Ascending aorta (tissue), 2 donors: Measurements from ENCODE around the gene INPP5A. TPM values are rescaled to one million over a fixed set of nuclear protein-coding genes. Genes with fewer than 3 reads are reported as not detected.

Experiments
- DNase-seq, 2 donors: peaks; one replicate each; pipeline ENCODE4 v3.0.0-alpha.2; 2019; ENCODE audit warnings: low spot score in 2 of 2
- H3K27ac ChIP-seq, 2 donors: fragments of 200-600 bp; sonication (generic); one replicate each; pipeline ENCODE4 v1.5.1; 2016 to 2017; ENCODE audit warnings: mild to moderate bottlenecking in 1 of 2
- H3K27me3 ChIP-seq: fragments of 200-600 bp; sonication (generic); one replicate; pipeline ENCODE4 v1.5.1; 2017
- H3K36me3 ChIP-seq, 2 donors: fragments of 200-600 bp; sonication (generic); one replicate each; pipeline ENCODE4 v1.5.1; 2016
- H3K4me1 ChIP-seq, 2 donors: fragments of 200-600 bp; sonication (generic); one replicate each; pipeline ENCODE4 v1.5.1; 2016 to 2017; ENCODE audit warnings: mild to moderate bottlenecking in 1 of 2
- H3K4me3 ChIP-seq, 2 donors: fragments of 200-600 bp; sonication (generic); one replicate each; pipeline ENCODE4 v1.5.1; 2016 to 2017; ENCODE audit warnings: mild to moderate bottlenecking in 1 of 2
- H3K9me3 ChIP-seq, 2 donors: fragments of 200-600 bp; sonication (generic); one replicate each; pipeline ENCODE4 v1.5.1; 2016
- CTCF ChIP-seq, 3 experiments: fragments of 200-600 bp in 2 of 3; fragments of 450-650 bp in 1 of 3; sonication (generic) in 2 of 3; IDR thresholded peaks; one replicate each; pipeline ENCODE4 v1.5.1; 2016 to 2019; ENCODE audit warnings: antibody characterized with exemption in 3 of 3, mild to moderate bottlenecking in 1 of 3, moderate library complexity in 1 of 3
- intact Hi-C: fragments of 100-400 bp; cut with DNase I; formaldehyde crosslinking; loops from one replicate; pipeline ENCODE4 v1.15.1; 2023
- total RNA-seq: library from RNA; depleted of rRNA; stranded (reverse); fragments of >200 nt; gene quantifications from one replicate; pipeline ENCODE4 v1.1.0, GENCODE V29; 2016

INPP5A gene
- total RNA-seq, 1 donor from 2014 or later = 81.2 TPM

GRCh38 chr10:132729810-132730572, 192.4 kb downstream of the INPP5A start:
- intact Hi-C loops = no loop called here
- DNase-seq = no peak
- H3K36me3 ChIP-seq = peaks cover 20 to 55% of the 10 kb centered on the region in 2 donors

DNA sequence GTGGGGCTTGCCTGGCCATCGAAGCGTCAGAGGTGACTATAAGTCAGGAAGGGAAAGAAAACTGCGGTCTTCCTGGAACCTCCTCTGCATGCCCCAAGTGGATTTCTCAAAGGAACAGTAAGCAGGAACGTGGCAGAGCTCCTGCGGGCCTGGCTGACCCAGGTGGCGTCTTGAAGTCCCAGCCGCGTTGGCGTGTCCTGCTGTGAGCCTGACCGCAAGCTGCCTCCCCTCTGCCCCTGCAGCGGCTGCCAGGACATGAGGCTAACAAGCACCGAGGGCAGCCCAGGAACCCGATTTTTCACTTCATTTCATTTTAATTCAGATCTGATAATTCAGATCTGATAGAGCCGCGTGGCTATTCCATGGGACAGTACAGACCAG, 193.0 kb downstream of the INPP5A start:
- peaks cover 20 to 51% of the 10 kb centered on the region in 2 donors for H3K36me3 ChIP-seq
- H3K27ac ChIP-seq = no peak overlapping the region
- TF ChIP-seq CTCF (IDR thresholded peaks at IDR 0.05) = no peak
- no peak for DNase-seq
- intact Hi-C loops = no loop called here
- H3K4me3 ChIP-seq = no peak overlapping the region
- H3K9me3 ChIP-seq = no peaks in the 10 kb centered on the region
- no peaks in the 10 kb centered on the region for H3K27me3 ChIP-seq
- no peaks in the 10 kb centered on the region for H3K4me1 ChIP-seq

More at GRCh38 chr10:132729810-132730572, 192.4 kb downstream of the INPP5A start:
- Histone ChIP-seq H3K27ac (no peak overlapping the region), H3K27me3 (no peaks in the 10 kb centered on the region), H3K9me3 (no peaks in the 10 kb centered on the region), H3K4me3 (no peak overlapping the region), H3K4me1 (no peaks in the 10 kb centered on the region)
- TF ChIP-seq CTCF (IDR thresholded peaks at IDR 0.05) = no peak

DNA sequence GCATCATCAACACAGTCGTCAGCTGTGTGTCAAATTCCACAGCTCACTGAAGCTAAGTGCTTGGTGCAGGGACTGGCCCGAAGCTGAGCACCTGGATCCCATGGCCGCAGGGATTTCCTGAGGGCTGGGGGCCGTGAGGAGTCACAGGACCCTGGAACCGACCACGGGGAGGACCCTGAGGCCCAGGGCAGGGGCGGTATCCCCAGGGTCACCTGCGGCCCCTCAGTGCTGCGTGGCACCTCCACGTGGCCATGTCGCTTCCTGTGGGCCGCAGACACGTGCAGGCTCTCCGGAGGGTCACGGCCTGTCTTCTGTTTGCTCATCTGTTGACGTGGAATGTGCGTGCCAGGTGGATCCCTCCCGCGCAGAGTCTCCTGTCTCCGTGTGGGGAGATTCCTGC, 194.9 kb downstream of the INPP5A start:
- TF ChIP-seq CTCF (IDR thresholded peaks at IDR 0.05) = no peak
- Histone ChIP-seq H3K9me3 (no peaks in the 10 kb centered on the region), H3K4me1 (no peaks in the 10 kb centered on the region), H3K4me3 (no peak overlapping the region), H3K36me3 (peaks cover 23 to 46% of the 10 kb centered on the region in 2 donors), H3K27me3 (no peaks in the 10 kb centered on the region), H3K27ac (no peak overlapping the region)
- intact Hi-C loops = no loop called here
- DNase-seq = no peak

DNA sequence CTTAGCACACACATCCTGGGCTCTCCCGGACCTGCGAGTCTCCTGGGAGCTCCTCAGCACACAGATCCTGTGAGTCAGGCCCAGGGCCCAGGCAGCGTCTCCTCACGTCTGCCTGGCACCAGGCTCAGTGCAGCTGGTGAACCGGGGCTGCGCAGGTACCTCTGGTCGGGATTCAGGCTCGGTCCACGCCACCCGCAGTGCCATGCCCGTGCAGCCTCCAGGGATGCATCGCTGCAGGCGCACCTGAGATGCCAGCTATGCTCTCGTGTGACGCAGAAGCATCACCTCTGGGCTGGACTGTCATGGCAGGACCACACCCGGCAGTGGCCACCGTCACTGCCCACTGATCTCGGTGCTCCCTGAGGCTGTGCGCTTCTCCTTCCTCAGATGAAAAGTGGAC, 196.3 kb downstream of the INPP5A start:
- H3K4me1 ChIP-seq = no peaks in the 10 kb centered on the region
- no peak overlapping the region for H3K4me3 ChIP-seq
- no peak for TF ChIP-seq CTCF (IDR thresholded peaks at IDR 0.05)
- no peak for DNase-seq
- no peaks in the 10 kb centered on the region for H3K27me3 ChIP-seq
- no peaks in the 10 kb centered on the region for H3K9me3 ChIP-seq
- intact Hi-C loops = no loop called here
- peaks cover 16 to 46% of the 10 kb centered on the region in 2 donors for H3K36me3 ChIP-seq
- H3K27ac ChIP-seq = no peak overlapping the region

- H3K4me3 ChIP-seq = no peak overlapping the region
Observed at GRCh38 chr10:132735341-132735775, 197.8 kb downstream of the INPP5A start.

More at GRCh38 chr10:132735341-132735775, 197.8 kb downstream of the INPP5A start:
- Histone ChIP-seq H3K4me1 (no peaks in the 10 kb centered on the region), H3K36me3 (peaks cover 16 to 38% of the 10 kb centered on the region in 2 donors), H3K27ac (no peak overlapping the region), H3K27me3 (no peaks in the 10 kb centered on the region), H3K9me3 (no peaks in the 10 kb centered on the region)
- intact Hi-C loops = no loop called here
- no peak for DNase-seq
- TF ChIP-seq CTCF (IDR thresholded peaks at IDR 0.05) = no peak
